H1 (cell line): ENCODE measurements around the gene SLC12A7. TPM values are rescaled to one million over a fixed set of nuclear protein-coding genes. Genes with fewer than 3 reads are reported as not detected.

Experiments
- CTCF ChIA-PET: fragments of 300-600 bp; sonication (Branson Sonifier 250); formaldehyde crosslinking; loops from one replicate; lab custom pipeline; 2021; ENCODE audit not compliant: partially characterized antibody; lab: Charles Lee
- POLR2A ChIA-PET: fragments of 300-600 bp; sonication (Branson Sonifier 250); formaldehyde crosslinking; loops from one replicate; lab custom pipeline; 2021; ENCODE audit warnings: inconsistent platforms; ENCODE audit not compliant: partially characterized antibody; lab: Charles Lee
- DNase-seq, 2 experiments: peaks; one replicate each; pipeline versions ENCODE4 v3.0.0 to v3.0.0-alpha.2; 2010 to 2022; ENCODE audit warnings: low spot score in 2 of 2, low read depth in 1 of 2, mixed read lengths in 1 of 2
- FAIRE-seq: peaks from 2 replicates; lab custom pipeline; 2011; peaks lifted over from hg19 to GRCh38; lab: Jason Lieb, UNC
- H2AFZ ChIP-seq: 2 replicates; pipeline ENCODE4 v1.8.1; 2012; ENCODE audit warnings: low read length, inconsistent platforms
- H2AK5ac ChIP-seq: 2 replicates; pipeline ENCODE4 v1.6.1; 2013; ENCODE audit warnings: low read depth, low read length
- H2BK120ac ChIP-seq: replicated peaks from 2 replicates; pipeline ENCODE3; 2013; ENCODE audit warnings: low read depth, low read length, inconsistent platforms
- H2BK12ac ChIP-seq: 2 replicates; pipeline ENCODE4 v1.6.1; 2013; ENCODE audit warnings: low read depth, low read length
- H2BK15ac ChIP-seq: 2 replicates; pipeline ENCODE4 v1.6.1; 2013; ENCODE audit warnings: low read length
- H2BK20ac ChIP-seq: 2 replicates; pipeline ENCODE4 v1.6.1; 2013; ENCODE audit warnings: low read length
- H2BK5ac ChIP-seq: 2 replicates; pipeline ENCODE4 v1.6.1; 2013; ENCODE audit warnings: low read depth, low read length
- H3K14ac ChIP-seq: 2 replicates; pipeline ENCODE4 v1.6.1; 2013; ENCODE audit warnings: inconsistent platforms; ENCODE audit not compliant: insufficient read length
- H3K18ac ChIP-seq: 2 replicates; pipeline ENCODE4 v1.6.1; 2013; ENCODE audit warnings: low read length; ENCODE audit errors: extremely low read depth
- H3K23ac ChIP-seq: 2 replicates; pipeline ENCODE4 v1.6.1; 2013; ENCODE audit warnings: inconsistent platforms; ENCODE audit not compliant: insufficient read length
- H3K23me2 ChIP-seq: 2 replicates; pipeline ENCODE4 v1.6.1; 2013; ENCODE audit warnings: low read depth, low read length
- H3K27ac ChIP-seq: 2 replicates; pipeline ENCODE4 v1.6.1; 2011; ENCODE audit warnings: low read depth, low read length, inconsistent platforms
- H3K27me3 ChIP-seq, 4 experiments: replicated peaks in 1 of 4; 1 replicate in 1 of 4; 2 replicates in 3 of 4; pipeline versions ENCODE4 v1.6.1 to v1.8.1; 2011 to 2013; ENCODE audit warnings: low read length in 3 of 4, mild to moderate bottlenecking in 3 of 4, inconsistent platforms in 2 of 4, mixed read lengths in 2 of 4, moderate library complexity in 1 of 4; ENCODE audit not compliant: control insufficient read depth in 3 of 4, insufficient read depth in 3 of 4; ENCODE audit errors: extremely low read depth in 1 of 4
- H3K36me3 ChIP-seq, 4 experiments: 2 replicates each; pipeline versions ENCODE4 v1.6.1 to v1.8.1; 2011 to 2013; ENCODE audit warnings: mild to moderate bottlenecking in 4 of 4, low read length in 3 of 4, moderate library complexity in 2 of 4, control low read depth in 1 of 4, inconsistent platforms in 1 of 4; ENCODE audit not compliant: insufficient read depth in 4 of 4, control insufficient read depth in 2 of 4
- H3K4ac ChIP-seq: replicated peaks from 2 replicates; pipeline ENCODE3; 2013; ENCODE audit warnings: low read length, low read depth, mixed read lengths, inconsistent platforms; ENCODE audit not compliant: insufficient read length
- H3K4me1 ChIP-seq, 4 experiments: replicated peaks in 1 of 4; 1 replicate in 1 of 4; 2 replicates in 3 of 4; pipeline versions ENCODE4 v1.6.1 to v1.8.1; 2011 to 2013; ENCODE audit warnings: low read length in 3 of 4, inconsistent platforms in 2 of 4, mixed read lengths in 1 of 4; ENCODE audit not compliant: insufficient read depth in 4 of 4, control insufficient read depth in 3 of 4
- H3K4me2 ChIP-seq, 2 experiments: 2 replicates each; pipeline versions ENCODE4 v1.6.1 to v1.8.1; 2011 to 2013; ENCODE audit warnings: low read depth in 2 of 2, low read length in 2 of 2, control low read depth in 1 of 2, inconsistent platforms in 1 of 2, mild to moderate bottlenecking in 1 of 2; ENCODE audit not compliant: insufficient read depth in 1 of 2
- H3K4me3 ChIP-seq, 4 experiments: fragments of 200-600, 300-600 bp in 1 of 4; sonication (generic), shearing (Covaris generic), sonication (Bioruptor Twin) in 1 of 4; 2 replicates each; pipeline versions ENCODE4 v1.5.1 to v1.8.1; 2011 to 2016; ENCODE audit warnings: low read length in 4 of 4, low read depth in 3 of 4, control low read depth in 2 of 4, inconsistent platforms in 2 of 4, mild to moderate bottlenecking in 2 of 4, mixed read lengths in 1 of 4, moderate library complexity in 1 of 4; ENCODE audit not compliant: insufficient read depth in 2 of 4; ENCODE audit errors: extremely low read depth in 1 of 4
- H3K56ac ChIP-seq: replicated peaks from 2 replicates; pipeline ENCODE3; 2013; ENCODE audit warnings: low read depth, mild to moderate bottlenecking, mixed read lengths, low read length, inconsistent platforms; ENCODE audit not compliant: insufficient read length
- H3K79me1 ChIP-seq: 2 replicates; pipeline ENCODE4 v1.6.1; 2013; ENCODE audit warnings: low read depth, low read length, control low read depth
- H3K79me2 ChIP-seq, 2 experiments: 2 replicates each; pipeline versions ENCODE4 v1.6.1 to v1.8.1; 2012 to 2013; ENCODE audit warnings: low read length in 2 of 2, mild to moderate bottlenecking in 2 of 2, inconsistent platforms in 1 of 2; ENCODE audit not compliant: insufficient read depth in 2 of 2, control insufficient read depth in 1 of 2
- H3K9ac ChIP-seq, 4 experiments: replicated peaks in 1 of 4; 1 replicate in 1 of 4; 2 replicates in 3 of 4; pipeline versions ENCODE4 v1.6.1 to v1.8.1; 2011 to 2013; ENCODE audit warnings: low read depth in 3 of 4, low read length in 3 of 4, control low read depth in 2 of 4, mild to moderate bottlenecking in 2 of 4, moderate library complexity in 2 of 4, inconsistent platforms in 1 of 4; ENCODE audit errors: extremely low read depth in 1 of 4
- H3K9me3 ChIP-seq, 2 experiments: 2 replicates each; pipeline versions ENCODE4 v1.6.1 to v1.8.1; 2012 to 2013; ENCODE audit warnings: mild to moderate bottlenecking in 2 of 2, moderate library complexity in 2 of 2, control low read depth in 1 of 2, inconsistent platforms in 1 of 2, low read depth in 1 of 2, low read length in 1 of 2, mixed read lengths in 1 of 2; ENCODE audit not compliant: insufficient read depth in 2 of 2
- H4K20me1 ChIP-seq, 2 experiments: replicated peaks in 1 of 2; 2 replicates each; pipeline versions ENCODE3 to v1.8.1; 2011 to 2013; ENCODE audit warnings: inconsistent platforms in 2 of 2, low read length in 2 of 2, mild to moderate bottlenecking in 1 of 2; ENCODE audit not compliant: insufficient read depth in 2 of 2, control insufficient read depth in 1 of 2
- H4K5ac ChIP-seq: 2 replicates; pipeline ENCODE4 v1.6.1; 2013; ENCODE audit warnings: low read length, low read depth, mixed read lengths, inconsistent platforms; ENCODE audit not compliant: insufficient read length
- H4K8ac ChIP-seq: 2 replicates; pipeline ENCODE4 v1.8.0; 2013; ENCODE audit warnings: mild to moderate bottlenecking, moderate library complexity, low read length, inconsistent platforms; ENCODE audit not compliant: insufficient read depth; ENCODE audit errors: extremely low read depth
- H4K91ac ChIP-seq: replicated peaks from 2 replicates; pipeline ENCODE3; 2013; ENCODE audit warnings: low read length, mixed read lengths, inconsistent platforms; ENCODE audit not compliant: insufficient read length
- BCL11A ChIP-seq, 2 experiments: IDR thresholded peaks; one replicate each; pipeline ENCODE4 v1.6.1; 2011; ENCODE audit warnings: low read depth in 2 of 2, low read length in 2 of 2, mild to moderate bottlenecking in 2 of 2
- JUND ChIP-seq: IDR thresholded peaks from 2 replicates; pipeline ENCODE4 v1.6.1; 2011; ENCODE audit warnings: mild to moderate bottlenecking, improper control_type of control experiment, low read length
- POLR2AphosphoS5 ChIP-seq: IDR thresholded peaks from 2 replicates; pipeline ENCODE4 v1.6.1; 2011; ENCODE audit warnings: low read depth, low read length
- SP4 ChIP-seq: IDR thresholded peaks from 2 replicates; pipeline ENCODE4 v1.6.1; 2012; ENCODE audit warnings: low read length, inconsistent platforms
- TCF12 ChIP-seq: IDR thresholded peaks from 2 replicates; pipeline ENCODE4 v1.6.1; 2011; ENCODE audit warnings: low read depth, mild to moderate bottlenecking, low read length
- WGBS, 2 experiments: shearing (Covaris generic) in 1 of 2; methylation state at CpG; one replicate each; pipeline versions ENCODE4 v1.1.6 to v1.1.7; 2013 to 2015; ENCODE audit warnings: low lambda C conversion rate in 2 of 2, mixed read lengths in 2 of 2, inconsistent platforms in 1 of 2, low coverage in 1 of 2, missing lambda C conversion rate in 1 of 2; ENCODE audit not compliant: insufficient replicate concordance in 2 of 2, insufficient coverage in 1 of 2, insufficient read length in 1 of 2; ENCODE audit errors: extremely low coverage in 1 of 2, missing lambda C conversion rate in 1 of 2; 5-methylcytosine and 5-hydroxymethylcytosine counted together
- polyA plus RNA-seq, 7 experiments: library from polyadenylated mRNA; depleted of rRNA in 3 of 7; stranded (reverse) in 5 of 7; unstranded in 2 of 7; fragments of >200 nt in 5 of 7; fragments of 200-250 nt in 2 of 7; gene quantifications; 1 replicate in 5 of 7; 2 replicates in 1 of 7; 4 replicates in 1 of 7; pipeline versions ENCODE4 v1.2.1 to v1.2.3, GENCODE V29; 2011 to 2013; ENCODE audit warnings: missing spikeins in 2 of 7, mixed read lengths in 2 of 7
- total RNA-seq: library from RNA; stranded (reverse); fragmentation: NEBNext Ultra II Directional; extraction: Animal tissue kit (Norgen Biotek cat#: 25700); gene quantifications from 2 replicates; pipeline ENCODE4 v1.2.1, GENCODE V29; 2021

SLC12A7 gene
- total and polyA plus RNA-seq, 2 of the 8 experiments (the other 6 are each of a cell fraction or from before 2014, with no cell fraction given), result 23.5 to 39.7 TPM

DNA sequence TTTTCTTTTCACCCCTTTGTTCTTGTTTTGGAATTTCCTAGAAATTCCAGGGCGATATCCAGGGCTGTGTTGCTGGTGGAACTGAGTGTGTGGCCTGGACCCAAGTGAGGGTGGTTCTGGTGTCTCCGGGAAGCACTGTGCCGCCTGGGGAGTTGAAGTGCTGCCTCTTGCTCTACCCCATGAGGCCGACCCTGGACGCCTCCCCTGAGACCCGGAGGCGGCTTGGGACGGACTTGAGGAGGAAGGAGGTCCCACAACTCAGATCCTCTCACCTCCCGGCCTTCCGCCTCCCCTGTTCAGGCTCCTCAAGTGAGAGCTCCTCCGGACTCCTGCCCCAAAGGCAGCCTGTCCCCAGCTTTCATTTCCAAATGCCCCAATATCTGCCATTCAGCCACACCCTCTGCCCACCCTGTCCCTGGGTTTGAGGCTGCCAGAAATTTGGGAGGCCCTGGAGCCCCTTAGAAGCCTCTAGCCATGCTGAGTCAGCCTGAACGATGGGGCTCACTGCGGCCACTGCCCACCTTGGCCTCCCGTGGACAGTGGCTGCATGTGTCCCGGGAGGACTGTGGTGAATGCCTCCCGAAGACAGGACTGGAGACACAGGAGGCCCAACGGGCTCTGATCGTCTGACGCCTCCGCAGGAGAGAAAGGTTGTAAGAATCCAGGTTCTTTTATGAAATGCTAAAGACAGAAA is 46.9 kb upstream of the SLC12A7 start:
- Histone ChIP-seq H2AFZ (no peak overlapping the region), H3K27ac (no peak overlapping the region), H2AK5ac (no peak overlapping the region), H3K23me2 (peaks cover 3% of the 10 kb centered on the region; the same call in 1 of the 2 replicates), H3K36me3 (no peaks in the 10 kb centered on the region), H2BK15ac (no peak overlapping the region), H3K9me3 (peaks cover 3 to 10% of the 10 kb centered on the region in 2 experiments; a peak in 2 of 4 replicates), H2BK20ac (no peak overlapping the region; the same call in 1 of the 2 replicates), H3K23ac (no peak overlapping the region), H3K4me2 (no peak overlapping the region), H3K18ac (no peak overlapping the region), H2BK5ac (no peak overlapping the region), H3K79me1 (no peaks in the 10 kb centered on the region), H3K56ac (no peak overlapping the region), H3K79me2 (no peaks in the 10 kb centered on the region), H3K4ac (no peak overlapping the region), H3K9ac (no peak overlapping the region), H2BK120ac (no peak overlapping the region), H4K5ac (no peak overlapping the region), H3K27me3 (peaks cover 15 to 35% (median 31%) of the 10 kb centered on the region in 4 experiments), H3K4me1 (peaks cover 0 to 3% (median 0%) of the 10 kb centered on the region in 4 experiments; a peak in 2 of 7 replicates), H4K20me1 (peaks cover 2 to 9% of the 10 kb centered on the region in 2 experiments), H4K91ac (no peak overlapping the region), H4K8ac (peak overlapping the region; percentile 31), H3K14ac (no peak overlapping the region), H2BK12ac (no peak overlapping the region), H3K4me3 (no peak overlapping the region)
- TF ChIP-seq TCF12 (no peak), JUND (no peak), POLR2AphosphoS5 (no peak), SP4 (no peak), BCL11A (IDR thresholded peaks at IDR 0.05; ENCODE audit: low read depth in 2 of 2, low read length in 2 of 2) (no peak)
- WGBS, 2 experiments, result 88% methylated on average over 20 of the region's 20 CpGs; no CpG with 5 or more reads in 1 of the 2 experiments
- FAIRE-seq (no peak), DNase-seq (no peak)
- ChIA-PET CTCF (interaction anchor here (0.5 to 1.1 kb wide), 3 partner anchors 10 to 16 kb away, joined by 3 to 4 read pairs (median 3); no protein-coding TSS in a partner anchor), POLR2A (no interaction called here)
